Measurements from ENCODE around the gene ACTN4.

- TF ChIP-seq, protein P1, sequence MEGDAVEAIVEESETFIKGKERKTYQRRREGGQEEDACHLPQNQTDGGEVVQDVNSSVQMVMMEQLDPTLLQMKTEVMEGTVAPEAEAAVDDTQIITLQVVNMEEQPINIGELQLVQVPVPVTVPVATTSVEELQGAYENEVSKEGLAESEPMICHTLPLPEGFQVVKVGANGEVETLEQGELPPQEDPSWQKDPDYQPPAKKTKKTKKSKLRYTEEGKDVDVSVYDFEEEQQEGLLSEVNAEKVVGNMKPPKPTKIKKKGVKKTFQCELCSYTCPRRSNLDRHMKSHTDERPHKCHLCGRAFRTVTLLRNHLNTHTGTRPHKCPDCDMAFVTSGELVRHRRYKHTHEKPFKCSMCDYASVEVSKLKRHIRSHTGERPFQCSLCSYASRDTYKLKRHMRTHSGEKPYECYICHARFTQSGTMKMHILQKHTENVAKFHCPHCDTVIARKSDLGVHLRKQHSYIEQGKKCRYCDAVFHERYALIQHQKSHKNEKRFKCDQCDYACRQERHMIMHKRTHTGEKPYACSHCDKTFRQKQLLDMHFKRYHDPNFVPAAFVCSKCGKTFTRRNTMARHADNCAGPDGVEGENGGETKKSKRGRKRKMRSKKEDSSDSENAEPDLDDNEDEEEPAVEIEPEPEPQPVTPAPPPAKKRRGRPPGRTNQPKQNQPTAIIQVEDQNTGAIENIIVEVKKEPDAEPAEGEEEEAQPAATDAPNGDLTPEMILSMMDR (IDR thresholded peaks at IDR 0.05) = no peak
- TF ChIP-seq POLR2A (IDR thresholded peaks at IDR 0.05) = no peak
Measured at GRCh38 chr19:38678217-38678890, 30.9 kb downstream of the ACTN4 start.
